Suprapubic skin (tissue), 4 donors: ENCODE data around the gene DERA. TPM values are rescaled to one million over a fixed set of nuclear protein-coding genes. Genes with fewer than 3 reads are reported as not detected.

Experiments used
- DNase-seq, 2 donors: peaks; one replicate each; pipeline ENCODE4 v3.0.0-alpha.2; 2019; ENCODE audit warnings: low spot score in 2 of 2
- H3K27ac ChIP-seq: fragments of 200-600 bp; sonication (generic); one replicate; pipeline ENCODE4 v1.5.1; 2019
- H3K27me3 ChIP-seq: fragments of 200-600 bp; sonication (generic); one replicate; pipeline ENCODE4 v1.5.1; 2019
- H3K36me3 ChIP-seq: fragments of 200-600 bp; sonication (generic); one replicate; pipeline ENCODE4 v1.5.1; 2019
- H3K4me1 ChIP-seq: fragments of 200-600 bp; sonication (generic); one replicate; pipeline ENCODE4 v1.5.1; 2019
- H3K4me3 ChIP-seq: fragments of 200-600 bp; sonication (generic); one replicate; pipeline ENCODE4 v1.5.1; 2019; ENCODE audit warnings: mild to moderate bottlenecking
- H3K9me3 ChIP-seq: fragments of 200-600 bp; sonication (generic); one replicate; pipeline ENCODE4 v1.5.1; 2019
- EP300 ChIP-seq: sonication (generic); formaldehyde crosslinking; IDR thresholded peaks from one replicate; pipeline ENCODE4 v1.6.1; 2017; ENCODE audit warnings: antibody characterized with exemption
- POLR2A ChIP-seq, 2 donors: fragments of 450-650 bp; IDR thresholded peaks; one replicate each; pipeline ENCODE4 v1.6.1; 2017; ENCODE audit warnings: antibody characterized with exemption in 2 of 2, mild to moderate bottlenecking in 2 of 2, moderate library complexity in 2 of 2
- POLR2AphosphoS5 ChIP-seq, 3 donors: sonication (generic); formaldehyde crosslinking; IDR thresholded peaks; one replicate each; pipeline ENCODE4 v1.6.1; 2017; ENCODE audit warnings: antibody characterized with exemption in 3 of 3
- WGBS: methylation state at CpG from one replicate; pipeline ENCODE4 v1.1.5; 2018; 5-methylcytosine and 5-hydroxymethylcytosine counted together
- total RNA-seq, 4 donors: library from RNA; depleted of rRNA; stranded (reverse); fragments of >200 nt; gene quantifications; one replicate each; pipeline ENCODE4 v1.1.0, GENCODE V29; 2016
- TF ChIP-seq, protein P1 (sequence below), 2 donors: fragments of 200-600 bp in 1 of 2; fragments of 450-650 bp in 1 of 2; sonication (generic) in 1 of 2; IDR thresholded peaks; one replicate each; pipeline ENCODE4 v1.5.1; 2016 to 2019; ENCODE audit warnings: antibody characterized with exemption in 2 of 2, mild to moderate bottlenecking in 1 of 2, moderate library complexity in 1 of 2

The DERA gene
- total RNA-seq, 4 donors from 2014 or later, result 32.2 to 39.4 (median 34.2) TPM

DNA sequence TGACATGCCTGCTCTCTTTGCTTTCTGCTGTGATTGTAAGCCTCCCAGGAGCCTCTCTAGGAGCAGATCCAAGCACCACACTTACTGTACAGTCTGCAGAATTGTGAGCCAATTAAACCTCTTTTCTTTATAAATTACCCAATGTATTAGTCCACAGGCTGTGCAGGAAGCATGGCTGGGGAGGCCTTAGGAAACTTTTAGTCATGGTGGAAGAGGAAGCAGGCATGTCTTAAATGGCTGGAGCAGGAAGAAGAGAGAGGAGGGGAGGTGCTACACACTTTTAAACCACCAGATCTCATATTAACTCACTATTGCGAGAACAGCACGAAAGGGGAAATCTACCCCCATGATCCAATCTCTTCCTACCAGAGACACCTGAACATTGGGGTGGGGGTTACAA lies 108.9 kb downstream of the DERA start:
- DNase-seq, result no peak
- no peak overlapping the region for H3K27ac ChIP-seq
- no peak overlapping the region for H3K4me3 ChIP-seq
- H3K4me1 ChIP-seq, result no peaks in the 10 kb centered on the region
- peaks cover 16% of the 10 kb centered on the region for H3K36me3 ChIP-seq
- 100% methylated on average over 2 of the region's 2 CpGs for WGBS
- H3K27me3 ChIP-seq, result no peaks in the 10 kb centered on the region
- H3K9me3 ChIP-seq, result peaks cover 7% of the 10 kb centered on the region
- TF ChIP-seq POLR2AphosphoS5 (IDR thresholded peaks at IDR 0.05) (no peak), POLR2A (IDR thresholded peaks at IDR 0.05) (no peak), EP300 (no peak)
- TF ChIP-seq, protein P1, sequence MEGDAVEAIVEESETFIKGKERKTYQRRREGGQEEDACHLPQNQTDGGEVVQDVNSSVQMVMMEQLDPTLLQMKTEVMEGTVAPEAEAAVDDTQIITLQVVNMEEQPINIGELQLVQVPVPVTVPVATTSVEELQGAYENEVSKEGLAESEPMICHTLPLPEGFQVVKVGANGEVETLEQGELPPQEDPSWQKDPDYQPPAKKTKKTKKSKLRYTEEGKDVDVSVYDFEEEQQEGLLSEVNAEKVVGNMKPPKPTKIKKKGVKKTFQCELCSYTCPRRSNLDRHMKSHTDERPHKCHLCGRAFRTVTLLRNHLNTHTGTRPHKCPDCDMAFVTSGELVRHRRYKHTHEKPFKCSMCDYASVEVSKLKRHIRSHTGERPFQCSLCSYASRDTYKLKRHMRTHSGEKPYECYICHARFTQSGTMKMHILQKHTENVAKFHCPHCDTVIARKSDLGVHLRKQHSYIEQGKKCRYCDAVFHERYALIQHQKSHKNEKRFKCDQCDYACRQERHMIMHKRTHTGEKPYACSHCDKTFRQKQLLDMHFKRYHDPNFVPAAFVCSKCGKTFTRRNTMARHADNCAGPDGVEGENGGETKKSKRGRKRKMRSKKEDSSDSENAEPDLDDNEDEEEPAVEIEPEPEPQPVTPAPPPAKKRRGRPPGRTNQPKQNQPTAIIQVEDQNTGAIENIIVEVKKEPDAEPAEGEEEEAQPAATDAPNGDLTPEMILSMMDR (IDR thresholded peaks at IDR 0.05), result no peak

GRCh38 chr12:16021026-16021425 lies 109.9 kb downstream of the DERA start:
- 100% methylated on average over 1 of the region's 1 CpG for WGBS
- TF ChIP-seq POLR2AphosphoS5 (IDR thresholded peaks at IDR 0.05), result no peak
- no peak for TF ChIP-seq EP300
- peaks cover 7% of the 10 kb centered on the region for H3K9me3 ChIP-seq
- H3K36me3 ChIP-seq, result peaks cover 13% of the 10 kb centered on the region
- H3K4me3 ChIP-seq, result no peak overlapping the region
- no peaks in the 10 kb centered on the region for H3K27me3 ChIP-seq
- H3K27ac ChIP-seq, result no peak overlapping the region
- H3K4me1 ChIP-seq, result no peaks in the 10 kb centered on the region
- no peak for DNase-seq

GRCh38 chr12:16021676-16022075 lies 110.5 kb downstream of the DERA start:
- 97% methylated on average over 2 of the region's 2 CpGs for WGBS

DNA sequence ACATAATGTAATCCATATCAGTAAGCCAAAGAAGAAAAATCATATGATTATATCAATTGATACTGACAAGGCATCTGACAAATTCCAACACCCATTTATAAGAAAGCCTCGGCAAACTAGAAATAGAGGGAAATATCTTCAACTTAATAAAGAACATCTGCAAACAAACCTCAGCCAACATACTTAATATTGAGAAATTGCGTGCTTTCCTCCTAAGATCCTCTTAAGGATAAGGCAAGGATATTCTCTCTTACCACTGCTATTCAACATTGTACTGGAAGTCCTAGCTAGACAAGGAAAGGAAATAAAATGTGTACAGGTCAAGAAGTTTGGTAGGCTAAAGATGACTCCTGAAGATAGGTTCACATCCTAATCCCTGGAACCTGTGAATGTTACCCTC lies 115.9 kb downstream of the DERA start:
- DNase-seq, result no peak
- Histone ChIP-seq H3K36me3 (peaks cover 20% of the 10 kb centered on the region), H3K27me3 (no peaks in the 10 kb centered on the region), H3K4me3 (no peak overlapping the region), H3K9me3 (peaks cover 7% of the 10 kb centered on the region), H3K27ac (no peak overlapping the region), H3K4me1 (no peaks in the 10 kb centered on the region)
- WGBS, result 63% methylated on average over 2 of the region's 2 CpGs
- no peak for TF ChIP-seq EP300
- TF ChIP-seq POLR2A (IDR thresholded peaks at IDR 0.05), result no peak
- TF ChIP-seq POLR2AphosphoS5 (IDR thresholded peaks at IDR 0.05), result no peak
- TF ChIP-seq, protein P1 (IDR thresholded peaks at IDR 0.05), result no peak

More at GRCh38 chr12:16021676-16022075, 110.5 kb downstream of the DERA start:
- Histone ChIP-seq H3K4me3 (no peak overlapping the region), H3K27me3 (no peaks in the 10 kb centered on the region), H3K27ac (no peak overlapping the region), H3K9me3 (peaks cover 7% of the 10 kb centered on the region), H3K4me1 (no peaks in the 10 kb centered on the region), H3K36me3 (peaks cover 13% of the 10 kb centered on the region)
- TF ChIP-seq, protein P1 (IDR thresholded peaks at IDR 0.05), result no peak
- no peak for TF ChIP-seq EP300
- TF ChIP-seq POLR2A (IDR thresholded peaks at IDR 0.05), result no peak
- TF ChIP-seq POLR2AphosphoS5 (IDR thresholded peaks at IDR 0.05), result no peak
- no peak for DNase-seq

- no peak for TF ChIP-seq POLR2AphosphoS5 (IDR thresholded peaks at IDR 0.05)
- TF ChIP-seq, protein P1 (IDR thresholded peaks at IDR 0.05), result no peak
- no peak for TF ChIP-seq EP300
- no peak for TF ChIP-seq POLR2A (IDR thresholded peaks at IDR 0.05)
- no peak overlapping the region for H3K4me3 ChIP-seq
- no peak for DNase-seq
- no peaks in the 10 kb centered on the region for H3K9me3 ChIP-seq
- H3K36me3 ChIP-seq, result peaks cover 21% of the 10 kb centered on the region
- no peaks in the 10 kb centered on the region for H3K4me1 ChIP-seq
- H3K27ac ChIP-seq, result no peak overlapping the region
- H3K27me3 ChIP-seq, result no peaks in the 10 kb centered on the region
- WGBS, result 94% methylated on average over 2 of the region's 2 CpGs
Observed at GRCh38 chr12:16030744-16031143, 119.6 kb downstream of the DERA start.
